Measurements from ENCODE around the gene ITPKB.
"Not testable (repeated sequence)": the region's sequence is repeated elsewhere in the genome, so short reads cannot be mapped to it uniquely, and the experiment has no call there.

Gene ITPKB

GRCh38 chr1:226725897-226726267, 13.2 kb downstream of the ITPKB start:
- H3K79me1 ChIP-seq (ENCODE audit: low read length): peaks cover 10% of the 10 kb centered on the region
- no peak overlapping the region for H3K4me3 ChIP-seq (ENCODE audit: low read length)
- H3K18ac ChIP-seq (ENCODE audit: low read length): no peak overlapping the region
- no peak overlapping the region for H3K4ac ChIP-seq (ENCODE audit: low read depth, low read length)
- no peak overlapping the region for H2BK120ac ChIP-seq (ENCODE audit: low read depth, low read length)
- no peak overlapping the region for H4K5ac ChIP-seq (ENCODE audit: low read length)
- no peak overlapping the region for H3K9ac ChIP-seq (ENCODE audit: low read length)
- DNase-seq: no peak
- H3K23ac ChIP-seq (ENCODE audit: low read length): no peak overlapping the region
- no peak overlapping the region for H3K4me2 ChIP-seq (ENCODE audit: low read length)
- H3K27me3 ChIP-seq (ENCODE audit: insufficient read depth, low read length, poor library complexity): no peaks in the 10 kb centered on the region
- H3K79me2 ChIP-seq (ENCODE audit: control insufficient read depth, insufficient read depth, low read length): peaks cover 20% of the 10 kb centered on the region
- no peak overlapping the region for H3K27ac ChIP-seq (ENCODE audit: low read depth, low read length)
- no CpG with 5 or more reads among the region's 4 CpGs for WGBS (ENCODE audit: extremely low coverage, insufficient coverage, low lambda C conversion rate)
- H2BK15ac ChIP-seq (replicated peaks; ENCODE audit: low read depth): no peak overlapping the region
- no peak overlapping the region for H2AK5ac ChIP-seq (ENCODE audit: low read length)
- H3K4me1 ChIP-seq (ENCODE audit: control insufficient read depth, low read depth, low read length): peaks cover 21% of the 10 kb centered on the region
- no peaks in the 10 kb centered on the region for H3K36me3 ChIP-seq (ENCODE audit: control insufficient read depth, insufficient read depth, low read length)
- H3K56ac ChIP-seq (ENCODE audit: low read length): no peak overlapping the region
- H4K8ac ChIP-seq (ENCODE audit: low read depth, low read length): no peak overlapping the region
- H2BK5ac ChIP-seq (ENCODE audit: low read length): no peak overlapping the region

DNA sequence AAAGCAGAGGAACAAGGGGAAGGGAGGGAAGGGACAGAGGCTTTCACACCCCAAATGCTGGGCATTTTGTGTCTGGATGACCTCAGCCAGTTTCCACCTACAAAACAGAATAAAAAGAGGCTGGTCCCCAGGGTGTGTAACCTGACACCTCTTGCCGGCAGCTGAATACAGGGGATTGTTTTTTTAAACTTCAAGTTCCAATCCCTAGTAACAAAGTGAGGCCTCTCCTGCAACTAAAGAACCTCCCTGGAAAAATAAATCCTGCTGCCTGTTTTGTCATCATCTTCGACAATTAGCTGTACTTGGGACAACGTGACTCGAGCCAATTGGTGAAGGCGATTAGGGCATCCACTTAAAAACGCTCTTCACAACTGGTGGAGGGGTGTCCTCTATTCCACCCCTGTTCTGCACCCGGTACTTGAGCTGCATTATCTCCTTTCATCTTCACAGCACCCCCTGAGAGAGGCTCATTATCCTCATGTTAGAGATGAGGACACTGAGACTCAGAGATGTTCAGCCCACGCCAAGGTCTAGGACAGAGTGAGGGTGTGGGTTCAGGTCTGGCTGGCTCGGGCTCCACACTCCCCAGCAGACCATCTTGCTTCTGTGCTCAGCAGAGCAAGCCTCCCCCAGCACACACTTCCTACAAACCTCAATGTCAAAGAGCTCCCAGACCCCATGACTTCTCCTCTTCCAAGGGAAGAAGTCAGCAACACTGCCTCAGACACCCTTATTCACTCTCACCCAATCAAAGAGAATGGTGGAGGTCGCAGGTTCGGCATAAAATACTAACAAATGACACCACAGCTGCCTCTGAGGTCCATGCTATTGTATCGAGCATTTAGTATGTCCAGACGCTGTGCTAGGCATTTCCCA, 15.2 kb downstream of the ITPKB start:
- Histone ChIP-seq H3K4me2 (ENCODE audit: low read length) (peak overlapping the region; percentile 4), H3K27ac (ENCODE audit: low read depth, low read length) (peak overlapping the region; percentile 60), H3K18ac (ENCODE audit: low read length) (peak overlapping the region; percentile 2), H2BK5ac (ENCODE audit: low read length) (peak overlapping the region; percentile 72), H3K79me2 (ENCODE audit: control insufficient read depth, insufficient read depth, low read length) (peaks cover 20% of the 10 kb centered on the region), H3K56ac (ENCODE audit: low read length) (peak overlapping the region; percentile 71), H3K4ac (ENCODE audit: low read depth, low read length) (no peak overlapping the region), H3K36me3 (ENCODE audit: control insufficient read depth, insufficient read depth, low read length) (no peaks in the 10 kb centered on the region), H4K5ac (ENCODE audit: low read length) (no peak overlapping the region), H3K9ac (ENCODE audit: low read length) (peak overlapping the region; percentile 18), H3K27me3 (ENCODE audit: insufficient read depth, low read length, poor library complexity) (no peaks in the 10 kb centered on the region), H3K23ac (ENCODE audit: low read length) (no peak overlapping the region), H4K8ac (ENCODE audit: low read depth, low read length) (no peak overlapping the region), H2AK5ac (ENCODE audit: low read length) (peak overlapping the region; percentile 75), H2BK120ac (ENCODE audit: low read depth, low read length) (no peak overlapping the region), H3K4me1 (ENCODE audit: control insufficient read depth, low read depth, low read length) (peaks cover 21% of the 10 kb centered on the region), H3K79me1 (ENCODE audit: low read length) (peaks cover 10% of the 10 kb centered on the region), H3K4me3 (ENCODE audit: low read length) (no peak overlapping the region), H2BK15ac (replicated peaks; ENCODE audit: low read depth) (no peak overlapping the region)
- peak; percentile 93 for DNase-seq
- WGBS (ENCODE audit: extremely low coverage, insufficient coverage, low lambda C conversion rate): no CpG with 5 or more reads among the region's 13 CpGs

DNA sequence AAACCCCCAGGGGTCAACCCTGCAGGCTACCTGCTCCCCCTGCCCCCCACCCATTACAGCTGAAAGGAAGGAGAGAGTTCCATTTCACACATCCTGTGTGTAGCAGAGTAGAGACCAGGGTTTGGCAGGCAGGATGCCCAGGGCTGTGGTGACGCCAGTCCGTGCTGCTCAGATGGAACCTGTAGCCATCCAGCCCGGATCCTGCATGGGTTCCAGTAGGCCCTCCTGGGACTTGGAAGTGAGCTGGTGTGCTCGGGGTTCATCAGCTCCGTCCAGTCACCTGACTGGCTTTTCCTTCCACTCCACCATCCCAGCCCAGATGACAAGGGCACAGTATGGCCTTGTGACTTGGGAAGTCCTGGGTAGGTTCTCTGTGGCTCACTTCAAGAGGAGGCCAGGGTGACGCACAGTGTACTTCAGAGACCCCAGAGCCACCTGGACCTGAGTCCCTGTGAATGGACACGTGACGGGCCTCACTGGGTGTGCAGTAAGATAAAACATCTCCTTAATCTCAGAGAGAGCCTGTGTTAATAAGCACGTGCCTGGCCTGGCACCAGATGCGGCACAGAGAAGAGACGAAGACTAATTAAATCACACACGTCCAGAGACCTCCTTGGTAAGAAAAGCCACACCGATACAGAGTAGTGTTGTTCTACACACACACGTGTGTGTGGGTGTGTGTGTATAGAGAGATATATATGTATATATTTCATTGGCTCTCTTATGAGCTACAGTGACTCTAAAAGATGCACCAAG, 16.0 kb downstream of the ITPKB start:
- DNase-seq: no peak
- no peaks in the 10 kb centered on the region for H3K36me3 ChIP-seq (ENCODE audit: control insufficient read depth, insufficient read depth, low read length)
- no peak overlapping the region for H3K27ac ChIP-seq (ENCODE audit: low read depth, low read length)
- WGBS (ENCODE audit: extremely low coverage, insufficient coverage, low lambda C conversion rate): no CpG with 5 or more reads among the region's 14 CpGs
- no peak overlapping the region for H4K5ac ChIP-seq (ENCODE audit: low read length)
- H3K4me3 ChIP-seq (ENCODE audit: low read length): no peak overlapping the region
- H2AK5ac ChIP-seq (ENCODE audit: low read length): no peak overlapping the region
- no peak overlapping the region for H3K4me2 ChIP-seq (ENCODE audit: low read length)
- H3K4ac ChIP-seq (ENCODE audit: low read depth, low read length): peak overlapping the region; percentile 25
- no peak overlapping the region for H4K8ac ChIP-seq (ENCODE audit: low read depth, low read length)
- no peaks in the 10 kb centered on the region for H3K27me3 ChIP-seq (ENCODE audit: insufficient read depth, low read length, poor library complexity)
- H2BK120ac ChIP-seq (ENCODE audit: low read depth, low read length): no peak overlapping the region
- H3K79me1 ChIP-seq (ENCODE audit: low read length): peaks cover 10% of the 10 kb centered on the region
- no peak overlapping the region for H3K23ac ChIP-seq (ENCODE audit: low read length)
- peak overlapping the region; percentile 4 for H3K18ac ChIP-seq (ENCODE audit: low read length)
- H2BK5ac ChIP-seq (ENCODE audit: low read length): no peak overlapping the region
- H3K79me2 ChIP-seq (ENCODE audit: control insufficient read depth, insufficient read depth, low read length): peaks cover 19% of the 10 kb centered on the region
- no peak overlapping the region for H2BK15ac ChIP-seq (replicated peaks; ENCODE audit: low read depth)
- H3K56ac ChIP-seq (ENCODE audit: low read length): peak overlapping the region; percentile 66
- H3K4me1 ChIP-seq (ENCODE audit: control insufficient read depth, low read depth, low read length): peaks cover 20% of the 10 kb centered on the region
- H3K9ac ChIP-seq (ENCODE audit: low read length): peak overlapping the region; percentile 4

DNA sequence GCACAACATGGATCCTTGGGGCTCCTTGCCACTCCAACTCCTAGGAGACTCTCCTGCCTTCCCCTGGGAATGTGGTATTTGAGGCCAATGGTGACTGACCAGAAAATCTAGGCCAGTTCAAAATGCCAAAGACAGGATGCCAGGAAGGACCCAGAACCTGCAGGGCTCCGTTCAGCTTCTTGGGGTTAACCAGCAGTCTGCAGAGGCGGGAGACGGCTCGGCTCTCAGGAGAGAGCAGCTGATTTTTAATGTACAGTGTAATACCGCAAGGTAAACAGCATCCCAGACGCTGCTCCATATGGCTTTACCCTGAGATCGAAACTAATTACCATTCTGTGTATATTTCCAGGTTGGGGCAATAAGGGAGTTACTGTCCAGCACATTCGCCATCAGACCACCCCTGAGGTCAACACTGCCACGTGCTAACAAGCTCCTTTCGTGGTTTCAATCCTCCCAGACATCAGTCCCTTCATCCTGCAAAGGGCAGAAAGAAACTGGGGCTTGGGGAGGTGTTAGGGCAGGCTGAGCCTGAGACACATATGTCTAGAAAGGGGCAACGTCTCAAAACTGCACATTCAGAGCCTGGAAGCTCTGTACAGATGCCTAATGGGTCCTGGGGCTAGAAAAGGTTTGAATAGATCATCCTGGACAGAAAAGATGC, 16.7 kb downstream of the ITPKB start:
- H3K56ac ChIP-seq (ENCODE audit: low read length): no peak overlapping the region
- H2BK5ac ChIP-seq (ENCODE audit: low read length): no peak overlapping the region
- H3K9ac ChIP-seq (ENCODE audit: low read length): no peak overlapping the region
- no peak overlapping the region for H3K27ac ChIP-seq (ENCODE audit: low read depth, low read length)
- H3K36me3 ChIP-seq (ENCODE audit: control insufficient read depth, insufficient read depth, low read length): no peaks in the 10 kb centered on the region
- no peak overlapping the region for H3K18ac ChIP-seq (ENCODE audit: low read length)
- no CpG with 5 or more reads among the region's 11 CpGs for WGBS (ENCODE audit: extremely low coverage, insufficient coverage, low lambda C conversion rate)
- no peak overlapping the region for H3K4me3 ChIP-seq (ENCODE audit: low read length)
- H3K23ac ChIP-seq (ENCODE audit: low read length): no peak overlapping the region
- H3K4me1 ChIP-seq (ENCODE audit: control insufficient read depth, low read depth, low read length): peaks cover 20% of the 10 kb centered on the region
- H2BK15ac ChIP-seq (replicated peaks; ENCODE audit: low read depth): no peak overlapping the region
- no peak for DNase-seq
- H4K5ac ChIP-seq (ENCODE audit: low read length): no peak overlapping the region
- H2AK5ac ChIP-seq (ENCODE audit: low read length): no peak overlapping the region
- H3K79me1 ChIP-seq (ENCODE audit: low read length): peaks cover 10% of the 10 kb centered on the region
- no peak overlapping the region for H3K4me2 ChIP-seq (ENCODE audit: low read length)
- no peaks in the 10 kb centered on the region for H3K27me3 ChIP-seq (ENCODE audit: insufficient read depth, low read length, poor library complexity)
- no peak overlapping the region for H4K8ac ChIP-seq (ENCODE audit: low read depth, low read length)
- H3K4ac ChIP-seq (ENCODE audit: low read depth, low read length): no peak overlapping the region
- H2BK120ac ChIP-seq (ENCODE audit: low read depth, low read length): no peak overlapping the region
- H3K79me2 ChIP-seq (ENCODE audit: control insufficient read depth, insufficient read depth, low read length): peaks cover 19% of the 10 kb centered on the region

DNA sequence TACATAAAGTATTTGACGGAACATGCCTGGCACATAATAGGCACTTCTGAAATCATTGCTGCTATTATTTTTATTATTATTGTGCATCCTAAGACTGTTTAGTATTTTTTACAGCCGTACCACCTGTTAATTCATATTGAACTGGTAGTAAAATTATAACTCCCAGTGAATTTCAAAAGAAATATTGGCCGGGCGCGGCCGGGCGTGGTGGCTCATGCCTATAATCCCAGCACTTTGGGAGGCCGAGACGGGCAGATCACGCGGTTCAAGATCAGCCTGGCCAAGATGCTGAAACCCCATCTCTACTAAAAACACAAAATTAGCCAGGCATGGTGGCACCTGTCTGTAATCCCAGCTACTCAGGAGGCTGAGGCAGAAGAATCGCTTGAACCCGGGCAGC, 18.5 kb downstream of the ITPKB start:
- H3K9ac ChIP-seq (ENCODE audit: low read length); H3K27ac ChIP-seq (ENCODE audit: low read depth, low read length); H2BK5ac ChIP-seq (ENCODE audit: low read length); H2AK5ac ChIP-seq (ENCODE audit: low read length); H2BK15ac ChIP-seq (replicated peaks; ENCODE audit: low read depth); H3K4me2 ChIP-seq (ENCODE audit: low read length); H3K4me3 ChIP-seq (ENCODE audit: low read length); DNase-seq; H3K79me1 ChIP-seq (ENCODE audit: low read length); H4K8ac ChIP-seq (ENCODE audit: low read depth, low read length); H3K36me3 ChIP-seq (ENCODE audit: control insufficient read depth, insufficient read depth, low read length); H3K27me3 ChIP-seq (ENCODE audit: insufficient read depth, low read length, poor library complexity); H3K56ac ChIP-seq (ENCODE audit: low read length); H3K4ac ChIP-seq (ENCODE audit: low read depth, low read length); H3K18ac ChIP-seq (ENCODE audit: low read length); H4K5ac ChIP-seq (ENCODE audit: low read length); H2BK120ac ChIP-seq (ENCODE audit: low read depth, low read length); H3K23ac ChIP-seq (ENCODE audit: low read length): not testable (repeated sequence)
- no CpG with 5 or more reads among the region's 13 CpGs for WGBS (ENCODE audit: extremely low coverage, insufficient coverage, low lambda C conversion rate)
- H3K4me1 ChIP-seq (ENCODE audit: control insufficient read depth, low read depth, low read length): peaks cover 20% of the 10 kb centered on the region
- H3K79me2 ChIP-seq (ENCODE audit: control insufficient read depth, insufficient read depth, low read length): peaks cover 13% of the 10 kb centered on the region

Data from mesendoderm (in vitro differentiated cells).